Jurkat, Clone E6-1 (cell line): ENCODE results near the gene RHOJ.
"Not testable (repeated sequence)": the region's sequence is repeated elsewhere in the genome, so short reads cannot be mapped to it uniquely, and the experiment has no call there.

ENCODE experiments used
- DNase-seq: peaks from one replicate; pipeline ENCODE4 v3.0.0-alpha.2; 2011; ENCODE audit warnings: low read depth, low spot score
- H3K4me3 ChIP-seq: 2 replicates; pipeline ENCODE4 v1.5.1; 2011; ENCODE audit warnings: mild to moderate bottlenecking, low read length, control low read depth, moderate library complexity

The RHOJ gene

GRCh38 chr14:63287666-63288483 lies 83.6 kb downstream of the RHOJ start:
- H3K4me3 ChIP-seq, result no peak overlapping the region
- DNase-seq, result no peak

- no peak overlapping the region for H3K4me3 ChIP-seq
- no peak for DNase-seq
Observed at GRCh38 chr14:63288853-63289252, 84.6 kb downstream of the RHOJ start.

GRCh38 chr14:63290741-63291430 lies 86.6 kb downstream of the RHOJ start:
- no peak for DNase-seq
- no peak overlapping the region for H3K4me3 ChIP-seq

- no peak overlapping the region for H3K4me3 ChIP-seq
- no peak for DNase-seq
Observed at GRCh38 chr14:63292805-63293204, 88.6 kb downstream of the RHOJ start.

- DNase-seq, result no peak
Observed at GRCh38 chr14:63295231-63295685, 91.0 kb downstream of the RHOJ start.

GRCh38 chr14:63296060-63296563 lies 91.9 kb downstream of the RHOJ start:
- H3K4me3 ChIP-seq, result no peak overlapping the region

More at GRCh38 chr14:63295231-63295685, 91.0 kb downstream of the RHOJ start:
- no peak overlapping the region for H3K4me3 ChIP-seq

GRCh38 chr14:63297372-63298063 lies 93.3 kb downstream of the RHOJ start:
- no peak for DNase-seq
- no peak overlapping the region for H3K4me3 ChIP-seq

More at GRCh38 chr14:63296060-63296563, 91.9 kb downstream of the RHOJ start:
- no peak for DNase-seq

- no peak for DNase-seq
- no peak overlapping the region for H3K4me3 ChIP-seq
Observed at GRCh38 chr14:63299351-63300110, 95.3 kb downstream of the RHOJ start.

GRCh38 chr14:63300854-63301253 lies 96.6 kb downstream of the RHOJ start:
- no peak overlapping the region for H3K4me3 ChIP-seq
- DNase-seq, result no peak

- DNase-seq, result no peak
- H3K4me3 ChIP-seq, result no peak overlapping the region
Observed at GRCh38 chr14:63301891-63302534, 97.8 kb downstream of the RHOJ start.

- DNase-seq, H3K4me3 ChIP-seq: not testable (repeated sequence)
Observed at GRCh38 chr14:63304429-63304828, 100.2 kb downstream of the RHOJ start.

- H3K4me3 ChIP-seq, result no peak overlapping the region
- DNase-seq, result peak; percentile 14
Observed at GRCh38 chr14:63308723-63309317, 104.6 kb downstream of the RHOJ start.

- DNase-seq, result no peak
- H3K4me3 ChIP-seq, result no peak within 1 kb of the TSS
Observed at GRCh38 chr14:63318835-63319234, 114.6 kb downstream of the RHOJ start, which contains the start of gene GPHB5. TSS of gene GPHB5 (minus strand) at chr14:63318935. CDS start at chr14:63317849, 1,086 bp downstream.

- DNase-seq, result no peak
- H3K4me3 ChIP-seq, result no peak overlapping the region
Observed at GRCh38 chr14:63322472-63322871, 118.2 kb downstream of the RHOJ start.

- DNase-seq, result no peak
- no peak overlapping the region for H3K4me3 ChIP-seq
Observed at GRCh38 chr14:63322897-63323573, 118.8 kb downstream of the RHOJ start.

GRCh38 chr14:63326840-63327239 lies 122.6 kb downstream of the RHOJ start:
- no peak overlapping the region for H3K4me3 ChIP-seq
- DNase-seq, result no peak
